GM18520 (cell line): ENCODE measurements around the gene RFX2.
"Not testable (repeated sequence)": the region's sequence is repeated elsewhere in the genome, so short reads cannot be mapped to it uniquely, and the experiment has no call there.

Experiments used
- ATAC-seq: cut with Tn5 transposase; IDR thresholded peaks from one replicate; pipeline ENCODE4 v1.9.1; 2021; ENCODE audit not compliant: unreplicated experiment

RFX2 gene

DNA sequence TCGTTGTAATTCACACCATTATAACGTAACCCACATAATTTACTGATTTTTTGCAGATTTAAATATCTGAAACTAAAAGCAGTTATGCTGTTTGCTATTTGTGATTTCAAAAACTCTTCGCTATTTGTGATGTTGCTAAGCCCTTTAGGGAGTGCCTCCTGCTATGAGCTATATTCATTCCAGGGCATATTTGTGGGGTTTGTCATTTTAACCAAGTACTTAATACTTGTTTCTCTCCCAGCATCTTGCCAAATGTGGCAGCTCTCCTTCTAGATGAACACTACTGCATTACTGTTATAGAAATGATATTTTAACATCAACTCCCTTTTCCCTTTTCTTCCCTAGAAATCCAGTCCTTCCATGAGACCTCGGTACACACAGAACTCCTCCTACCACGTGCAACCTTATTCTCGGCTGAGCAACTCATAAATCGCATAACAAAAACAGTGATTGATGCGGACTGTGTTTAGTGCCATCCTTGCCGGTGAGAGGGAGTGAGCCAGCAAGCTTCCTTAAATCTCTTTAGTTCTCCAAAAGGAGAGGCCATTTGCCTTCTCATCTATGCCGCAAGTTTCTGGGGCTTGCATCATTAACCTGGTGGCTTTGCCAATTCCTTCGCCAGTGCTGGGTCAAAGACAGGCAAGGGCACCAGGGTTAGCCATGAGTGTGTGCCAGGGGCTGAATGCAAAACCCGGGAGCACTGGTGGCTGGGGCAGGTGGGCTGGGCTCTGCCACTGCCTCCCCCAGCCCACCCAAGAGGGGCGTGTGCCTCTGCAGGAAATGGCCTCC, 33.4 kb downstream of the RFX2 start:
- ATAC-seq, result no peak

DNA sequence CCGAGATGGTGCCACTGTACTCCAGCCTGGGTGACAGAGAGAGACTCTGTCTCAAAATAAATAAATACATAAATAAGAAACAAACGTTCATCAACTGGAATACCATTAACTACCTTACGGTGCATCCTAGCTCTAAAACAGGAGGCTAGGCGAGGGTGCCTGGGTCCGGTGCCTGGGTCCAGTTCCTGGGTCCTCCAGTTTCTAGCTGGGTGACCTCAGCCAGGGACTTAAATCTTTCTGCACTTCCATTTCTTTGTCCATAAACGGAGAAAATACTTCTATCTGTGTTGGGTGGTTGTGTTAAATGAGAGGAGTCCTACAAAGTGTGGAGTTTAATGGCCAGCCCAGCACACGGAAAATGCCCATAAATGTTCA, 34.0 kb downstream of the RFX2 start:
- no peak for ATAC-seq

DNA sequence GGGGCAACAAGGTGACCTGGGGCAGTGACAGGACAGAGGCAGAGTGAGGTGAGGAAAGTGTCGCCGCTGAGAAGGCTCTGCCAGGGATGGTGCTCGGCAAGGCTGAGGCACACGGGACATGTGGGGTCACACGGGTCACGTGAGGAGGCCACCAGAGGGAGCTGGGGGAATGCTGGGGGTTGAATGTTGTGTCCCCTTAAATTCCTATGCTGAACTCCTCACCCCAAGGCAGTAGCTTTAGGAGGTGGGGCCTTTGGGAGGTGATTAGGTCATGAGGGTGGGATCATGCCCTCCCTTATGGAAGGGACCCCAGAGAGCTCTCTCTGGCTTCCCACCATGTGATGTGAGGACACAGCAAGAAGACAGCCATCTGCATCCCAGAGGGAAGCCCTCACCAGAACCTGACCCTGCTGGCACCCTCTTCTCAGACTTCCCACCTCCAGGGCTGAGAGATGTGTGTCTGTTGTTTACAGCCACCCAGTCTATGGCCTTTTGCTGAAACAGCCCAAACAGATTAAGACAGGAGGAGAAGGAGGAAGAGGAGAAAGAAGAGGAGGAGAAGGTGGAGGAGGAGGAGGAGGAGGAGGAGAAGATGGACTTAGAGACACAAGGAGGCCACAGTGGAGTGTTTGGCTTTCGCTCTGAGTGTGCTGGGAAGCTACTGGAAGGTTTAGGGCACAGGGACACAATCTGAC, 35.4 kb downstream of the RFX2 start:
- no peak for ATAC-seq

DNA sequence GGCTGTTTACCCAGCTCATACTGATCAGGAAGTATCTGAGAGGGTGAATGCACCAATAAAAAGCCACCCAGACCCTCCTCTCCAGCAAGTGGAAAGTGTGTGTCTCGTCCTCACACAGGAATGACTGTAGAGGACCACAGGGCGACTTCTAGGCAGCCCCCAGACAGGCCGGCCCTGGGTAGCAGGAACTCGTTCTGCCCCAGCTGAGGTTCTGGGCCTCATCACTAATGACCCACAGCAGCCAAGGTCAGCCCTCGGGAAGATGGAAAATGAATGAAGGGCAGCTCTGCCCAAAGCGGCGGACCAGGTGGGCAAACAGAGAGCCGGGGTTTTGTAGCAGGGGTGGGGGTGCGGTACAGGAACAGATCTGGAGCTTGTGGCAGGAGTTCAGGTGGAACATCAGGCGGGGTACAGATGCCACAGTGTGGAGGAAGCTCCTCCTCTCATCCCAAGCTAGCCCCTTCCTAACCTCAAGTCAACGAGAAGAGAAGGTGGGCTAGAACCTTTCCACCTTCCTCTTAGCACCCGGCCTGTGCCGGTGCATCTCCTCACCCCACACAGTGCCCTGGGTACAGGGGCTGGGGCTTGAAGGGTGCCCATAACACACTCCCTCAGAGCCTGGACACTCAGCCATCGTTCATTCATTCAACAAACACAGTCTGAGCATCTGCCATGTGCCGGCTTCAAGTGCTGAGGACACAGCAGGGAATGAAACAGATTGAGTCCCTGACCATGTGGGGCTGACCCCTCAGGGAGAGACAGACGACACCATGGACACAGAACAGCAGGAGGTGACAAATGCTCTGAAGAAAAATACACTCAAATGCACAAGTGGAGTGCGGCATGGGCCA, 36.2 kb downstream of the RFX2 start:
- ATAC-seq, result no peak

- ATAC-seq, result not testable (repeated sequence)
Measured at GRCh38 chr19:6073233-6073632, 37.1 kb downstream of the RFX2 start.

DNA sequence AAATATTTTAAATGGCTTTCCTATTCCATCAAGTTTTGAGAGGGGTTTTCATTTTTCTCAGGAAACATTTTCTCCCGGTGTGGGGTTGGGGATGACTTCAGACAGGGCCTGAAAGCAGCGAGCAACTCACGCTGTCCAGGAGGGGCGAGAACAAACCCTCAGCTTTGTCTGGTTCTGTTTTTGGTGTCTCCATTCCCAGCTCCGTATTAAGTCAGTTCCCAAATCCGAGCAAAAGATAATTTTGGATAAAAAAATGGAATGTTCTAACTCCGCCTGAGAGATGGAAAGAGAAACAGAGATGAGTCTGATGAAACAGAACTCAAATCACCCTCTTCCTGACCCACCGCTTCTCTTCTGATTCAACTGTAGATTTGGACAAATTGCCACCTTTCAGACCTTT, 38.4 kb downstream of the RFX2 start:
- no peak for ATAC-seq

GRCh38 chr19:6070720-6071485, 39.4 kb downstream of the RFX2 start:
- no peak for ATAC-seq

DNA sequence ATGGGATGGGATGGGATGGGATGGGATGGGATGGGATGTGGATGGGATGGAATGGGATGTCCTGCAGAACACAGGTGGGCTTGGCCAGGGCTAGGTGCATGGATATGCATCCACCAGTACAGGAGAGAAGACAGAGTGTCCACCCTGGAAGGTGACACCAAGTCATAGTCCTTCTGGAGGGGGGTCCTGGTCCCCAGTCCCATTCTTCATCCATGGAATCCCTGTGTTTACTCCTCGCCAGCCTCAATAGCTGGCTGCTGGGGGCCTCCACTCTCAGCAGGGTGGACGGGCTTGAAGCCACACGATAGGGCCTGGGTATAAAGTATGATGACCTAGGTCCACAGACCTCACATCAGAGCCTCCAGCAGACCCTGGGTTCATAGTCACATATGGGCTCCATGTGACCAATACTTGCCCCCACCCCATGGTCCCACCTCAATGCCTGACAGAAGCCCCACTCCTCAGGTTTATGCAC, 40.1 kb downstream of the RFX2 start:
- ATAC-seq, result no peak

GRCh38 chr19:6069268-6069791, 41.0 kb downstream of the RFX2 start:
- no peak for ATAC-seq

DNA sequence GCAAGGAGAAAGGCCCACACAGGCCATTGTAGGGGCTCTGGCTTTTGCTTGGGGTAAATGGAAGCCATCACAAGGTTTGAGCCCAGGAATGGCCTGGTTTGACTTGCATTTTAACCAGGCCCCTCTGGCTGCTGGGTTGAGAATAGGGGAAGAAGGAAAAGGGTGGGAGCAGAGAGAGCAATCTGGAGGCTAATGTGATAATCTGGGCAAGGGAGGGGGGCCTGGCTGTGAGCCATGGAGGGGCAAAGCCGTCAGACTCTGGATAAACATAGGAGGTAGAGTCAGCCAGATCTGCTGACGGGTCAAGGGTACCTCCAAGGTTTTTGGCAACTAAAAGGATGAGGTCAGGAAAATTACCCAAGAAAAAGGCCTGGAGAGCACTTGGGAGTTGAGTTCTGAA, 41.6 kb downstream of the RFX2 start:
- ATAC-seq, result no peak

DNA sequence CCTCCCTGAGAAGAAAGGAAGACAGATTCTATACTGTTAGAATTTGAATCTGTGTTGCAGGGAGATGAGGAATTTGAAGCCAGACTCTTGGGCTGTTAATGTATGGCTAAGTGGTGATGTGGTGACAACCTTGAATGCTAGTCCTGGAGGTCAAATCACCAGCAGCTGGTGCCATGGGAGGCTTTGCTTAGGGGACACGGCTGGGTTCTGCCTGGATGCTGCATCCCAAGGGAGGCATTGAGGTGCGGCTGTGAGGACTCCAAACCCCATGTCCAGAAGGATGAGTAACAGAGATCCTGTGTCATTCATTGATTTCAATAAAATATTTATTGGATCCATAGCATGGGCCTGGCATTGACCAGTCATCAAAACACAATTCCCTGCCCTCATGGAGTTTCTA, 42.3 kb downstream of the RFX2 start:
- no peak for ATAC-seq

DNA sequence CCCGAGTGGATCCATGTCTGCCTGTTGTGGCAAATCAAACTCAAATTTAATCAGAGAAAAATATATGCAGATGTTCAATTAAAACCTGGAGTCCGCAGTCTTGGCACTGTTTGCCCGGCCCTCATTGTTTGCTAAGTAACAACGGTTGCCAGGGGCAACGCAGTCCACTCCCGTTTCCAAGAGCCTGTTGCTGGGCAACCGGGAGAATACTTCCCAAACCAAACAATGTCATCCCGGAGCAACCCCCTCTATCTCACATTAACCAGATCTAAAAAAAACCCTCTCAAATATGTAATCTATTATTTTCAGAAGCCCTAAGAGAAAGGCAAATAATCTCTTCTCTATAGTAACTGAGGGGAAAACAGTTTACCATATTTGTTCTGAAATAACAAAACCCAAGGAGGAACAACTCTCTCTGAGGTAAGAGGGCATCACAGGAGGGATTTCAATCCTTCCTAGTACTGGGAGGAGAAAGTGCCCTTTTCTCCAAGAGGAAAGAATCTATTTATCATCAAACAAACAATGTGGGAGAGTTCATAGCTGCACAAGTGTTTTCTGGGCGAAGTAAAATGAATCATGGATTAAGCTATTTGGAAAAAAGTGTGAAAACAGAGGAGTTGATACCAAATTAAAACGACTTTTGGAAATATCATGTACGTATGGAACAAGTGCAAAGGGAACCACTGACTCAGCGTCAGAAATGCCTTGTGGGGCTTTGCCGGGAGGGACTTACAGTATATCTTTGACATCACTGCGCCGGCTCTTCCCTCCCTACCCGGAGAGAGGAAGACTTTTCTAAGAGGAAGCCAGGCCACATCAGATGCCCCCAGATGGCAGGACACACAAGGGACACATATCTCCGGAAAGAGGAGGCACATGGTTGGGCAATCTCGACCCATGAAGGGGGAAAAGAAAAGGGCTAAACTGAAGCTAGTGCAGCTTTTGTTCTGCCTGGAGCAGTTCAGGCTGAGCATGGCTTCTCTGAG, 43.3 kb downstream of the RFX2 start:
- ATAC-seq, result no peak

DNA sequence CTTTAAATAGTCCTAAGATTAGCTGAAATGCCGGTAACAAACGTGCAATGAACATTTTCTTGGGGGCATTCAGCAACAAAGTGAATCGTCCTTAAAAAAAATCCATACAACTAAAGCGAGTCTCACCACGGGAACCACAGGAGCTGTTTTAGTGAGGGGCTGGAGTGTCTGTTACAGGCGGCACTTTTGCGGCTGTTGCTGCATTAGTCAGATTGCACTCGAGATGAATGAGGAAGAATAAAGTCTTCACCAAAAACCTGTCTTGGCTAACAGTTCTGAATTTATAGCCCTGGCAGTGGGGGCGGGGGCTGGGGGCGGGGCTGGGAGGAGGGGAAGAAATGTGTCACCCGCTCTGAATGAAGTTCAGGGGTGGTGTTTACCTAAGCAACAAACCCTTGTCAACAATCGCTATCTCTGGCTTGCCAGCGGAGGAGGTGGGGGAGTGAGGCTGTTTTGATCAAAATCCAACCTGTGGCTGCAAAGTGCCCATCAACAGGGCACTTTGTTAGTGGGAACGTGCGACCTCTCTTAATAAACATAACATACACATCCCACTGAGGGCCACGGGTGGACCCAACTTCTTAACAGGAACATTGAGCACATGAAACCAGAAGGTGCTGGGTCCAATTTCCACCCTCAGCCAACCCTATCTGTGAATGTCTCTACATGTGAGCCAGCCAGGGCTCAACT, 44.5 kb downstream of the RFX2 start:
- ATAC-seq, result no peak

GRCh38 chr19:6064336-6065073, 45.8 kb downstream of the RFX2 start:
- ATAC-seq, result no peak

GRCh38 chr19:6063576-6064335, 46.5 kb downstream of the RFX2 start:
- ATAC-seq, result no peak

DNA sequence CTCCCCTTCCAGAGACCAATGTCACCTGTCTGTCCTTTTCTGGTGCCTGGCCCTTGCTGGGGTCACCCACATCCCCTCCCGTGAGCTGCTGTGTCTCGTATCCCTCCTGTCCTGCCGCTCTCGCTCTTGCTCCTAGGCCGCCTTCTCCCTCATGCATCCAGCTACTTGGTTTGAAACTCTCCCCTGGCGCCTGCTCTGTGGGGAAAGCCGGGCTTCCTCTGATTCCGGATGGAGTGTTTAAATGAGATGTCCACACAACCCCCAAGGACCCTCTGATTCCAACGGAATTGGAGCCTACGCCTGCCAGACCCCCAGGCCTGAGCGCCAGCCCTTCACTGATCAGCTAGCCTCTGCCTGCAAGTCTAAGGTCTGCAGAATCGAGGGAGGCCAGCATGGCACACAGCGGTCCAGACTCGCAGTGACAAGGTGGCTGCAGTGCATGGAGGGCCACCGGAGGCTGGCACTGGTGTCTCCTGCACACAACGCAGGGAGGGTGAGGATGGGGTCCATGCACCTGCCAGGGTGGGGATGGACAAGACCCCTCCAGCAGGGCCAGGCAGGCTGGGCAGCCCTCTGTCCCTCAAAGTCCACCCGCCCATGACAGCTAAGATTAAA, 47.2 kb downstream of the RFX2 start:
- ATAC-seq, result no peak

GRCh38 chr19:6062274-6062673, 48.0 kb downstream of the RFX2 start:
- ATAC-seq, result no peak
